ENCODE measurements around the gene DDX20. TPM values are rescaled to one million over a fixed set of nuclear protein-coding genes. Genes with fewer than 3 reads are reported as not detected.
A peak's percentile ranks its signal among the peaks of the same experiment; 100 is the strongest.

Gene DDX20
- total RNA-seq, 1 donor from 2014 or later: 18.1 TPM

DNA sequence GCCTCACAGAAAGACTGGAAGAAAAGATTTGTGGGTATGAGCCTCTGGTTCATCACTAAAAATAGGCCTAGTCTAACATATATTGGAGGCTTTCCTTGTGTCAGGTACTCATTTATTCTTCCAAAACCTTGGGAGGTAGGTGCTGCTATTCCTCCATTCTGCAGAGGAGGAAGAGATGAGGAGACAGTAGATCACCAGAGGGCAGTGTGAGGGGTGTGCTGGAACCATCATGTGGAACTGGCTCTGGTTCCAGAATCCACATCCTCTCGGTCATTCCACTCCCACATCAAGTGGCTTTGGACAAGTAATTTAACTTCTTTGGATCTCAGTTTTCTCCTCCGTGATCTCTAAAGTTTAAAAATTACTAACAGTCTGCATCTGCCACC, 9.1 kb upstream of the DDX20 start:
- peaks cover 3% of the 10 kb centered on the region for H3K4me1 Mint-ChIP-seq (ENCODE audit: unreplicated experiment)

DNA sequence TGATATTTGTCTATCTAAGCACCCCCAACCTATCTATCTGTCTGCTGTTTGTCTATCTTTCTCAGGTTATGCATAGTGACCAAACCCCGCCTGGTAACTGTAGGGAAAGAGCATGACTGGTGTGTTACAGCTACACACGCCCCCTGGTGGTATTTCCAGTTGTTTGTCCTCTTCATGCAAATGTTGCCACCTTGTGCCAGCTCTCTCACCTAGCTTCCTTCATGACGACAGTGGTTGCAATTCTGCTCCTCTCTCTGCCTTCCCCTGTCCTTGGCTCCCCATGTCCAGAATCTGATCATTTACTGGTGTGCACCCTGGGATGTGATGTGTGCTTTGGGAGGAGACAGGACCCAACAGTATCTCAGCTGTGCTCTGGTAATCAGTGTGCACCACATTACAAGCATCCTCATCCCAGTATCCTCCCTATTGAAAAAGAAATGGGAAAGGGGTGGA, 8.4 kb upstream of the DDX20 start:
- TF ChIP-seq, protein P1, sequence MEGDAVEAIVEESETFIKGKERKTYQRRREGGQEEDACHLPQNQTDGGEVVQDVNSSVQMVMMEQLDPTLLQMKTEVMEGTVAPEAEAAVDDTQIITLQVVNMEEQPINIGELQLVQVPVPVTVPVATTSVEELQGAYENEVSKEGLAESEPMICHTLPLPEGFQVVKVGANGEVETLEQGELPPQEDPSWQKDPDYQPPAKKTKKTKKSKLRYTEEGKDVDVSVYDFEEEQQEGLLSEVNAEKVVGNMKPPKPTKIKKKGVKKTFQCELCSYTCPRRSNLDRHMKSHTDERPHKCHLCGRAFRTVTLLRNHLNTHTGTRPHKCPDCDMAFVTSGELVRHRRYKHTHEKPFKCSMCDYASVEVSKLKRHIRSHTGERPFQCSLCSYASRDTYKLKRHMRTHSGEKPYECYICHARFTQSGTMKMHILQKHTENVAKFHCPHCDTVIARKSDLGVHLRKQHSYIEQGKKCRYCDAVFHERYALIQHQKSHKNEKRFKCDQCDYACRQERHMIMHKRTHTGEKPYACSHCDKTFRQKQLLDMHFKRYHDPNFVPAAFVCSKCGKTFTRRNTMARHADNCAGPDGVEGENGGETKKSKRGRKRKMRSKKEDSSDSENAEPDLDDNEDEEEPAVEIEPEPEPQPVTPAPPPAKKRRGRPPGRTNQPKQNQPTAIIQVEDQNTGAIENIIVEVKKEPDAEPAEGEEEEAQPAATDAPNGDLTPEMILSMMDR (conservative IDR thresholded peaks at IDR 0.05): peak; percentile 75
- no peak overlapping the region for H3K4me3 Mint-ChIP-seq
- DNase-seq (ENCODE audit: extremely low spot score, unreplicated experiment): no peak
- H3K27me3 Mint-ChIP-seq: peaks cover 26% of the 10 kb centered on the region
- H3K9me3 Mint-ChIP-seq: no peaks in the 10 kb centered on the region
- no peak overlapping the region for H3K27ac Mint-ChIP-seq
- peaks cover 3% of the 10 kb centered on the region for H3K4me1 Mint-ChIP-seq (ENCODE audit: unreplicated experiment)
- H3K36me3 Mint-ChIP-seq: no peaks in the 10 kb centered on the region

More for the DNA sequence above, 9.1 kb upstream of the DDX20 start:
- TF ChIP-seq, protein P1 (conservative IDR thresholded peaks at IDR 0.05): no peak
- Mint-ChIP-seq H3K27ac (no peak overlapping the region), H3K4me3 (no peak overlapping the region), H3K36me3 (no peaks in the 10 kb centered on the region), H3K27me3 (peaks cover 26% of the 10 kb centered on the region), H3K9me3 (no peaks in the 10 kb centered on the region)
- no peak for DNase-seq (ENCODE audit: extremely low spot score, unreplicated experiment)

DNA sequence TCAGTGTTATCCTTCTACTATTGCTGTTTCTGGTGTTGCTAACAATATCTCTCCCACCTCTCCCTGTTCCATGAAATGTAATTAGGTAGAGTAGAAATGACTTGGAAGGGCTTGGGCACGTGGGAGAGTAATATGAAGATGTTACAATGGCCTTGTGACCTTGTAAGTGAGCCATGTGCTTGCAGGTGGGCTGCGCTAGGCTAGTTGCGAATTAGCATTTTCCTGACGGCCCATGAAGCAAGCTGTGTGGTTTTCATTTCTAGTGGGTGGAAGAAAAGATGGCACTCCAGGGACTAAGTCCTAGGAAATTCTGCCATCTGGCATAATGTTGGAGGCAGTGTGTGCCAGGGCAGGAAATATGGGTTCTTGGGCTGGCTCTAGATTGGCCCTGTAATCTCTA, 7.8 kb upstream of the DDX20 start:
- H3K4me3 Mint-ChIP-seq: no peak overlapping the region
- no peak for DNase-seq (ENCODE audit: extremely low spot score, unreplicated experiment)
- H3K4me1 Mint-ChIP-seq (ENCODE audit: unreplicated experiment): peaks cover 3% of the 10 kb centered on the region
- H3K27ac Mint-ChIP-seq: no peak overlapping the region
- H3K9me3 Mint-ChIP-seq: no peaks in the 10 kb centered on the region
- H3K36me3 Mint-ChIP-seq: no peaks in the 10 kb centered on the region
- peaks cover 23% of the 10 kb centered on the region for H3K27me3 Mint-ChIP-seq
- TF ChIP-seq, protein P1 (conservative IDR thresholded peaks at IDR 0.05): no peak

DNA sequence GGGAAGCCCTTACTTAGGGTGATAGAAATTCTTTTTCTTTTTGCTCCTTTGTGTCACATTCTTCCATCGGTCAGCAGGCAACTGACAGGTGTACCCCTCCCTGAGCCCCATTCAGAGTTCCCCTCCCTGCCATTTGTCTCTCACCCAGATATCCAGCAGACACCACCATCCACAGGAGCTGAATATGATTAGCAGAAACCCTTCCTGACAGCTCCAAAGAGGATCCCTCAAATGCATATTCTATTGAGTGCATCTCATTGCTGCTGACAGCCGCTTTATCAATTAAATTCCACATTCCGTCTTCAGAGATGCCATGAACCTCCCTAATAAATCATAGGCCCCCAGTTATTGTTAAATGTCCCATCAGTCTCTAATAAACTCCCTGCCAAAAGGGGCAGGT, 6.1 kb upstream of the DDX20 start:
- Mint-ChIP-seq H3K9me3 (no peaks in the 10 kb centered on the region), H3K27ac (no peak overlapping the region), H3K27me3 (peaks cover 20% of the 10 kb centered on the region), H3K4me1 (ENCODE audit: unreplicated experiment) (peaks cover 3% of the 10 kb centered on the region), H3K4me3 (no peak overlapping the region), H3K36me3 (no peaks in the 10 kb centered on the region)
- TF ChIP-seq, protein P1 (conservative IDR thresholded peaks at IDR 0.05): no peak
- no peak for DNase-seq (ENCODE audit: extremely low spot score, unreplicated experiment)

DNA sequence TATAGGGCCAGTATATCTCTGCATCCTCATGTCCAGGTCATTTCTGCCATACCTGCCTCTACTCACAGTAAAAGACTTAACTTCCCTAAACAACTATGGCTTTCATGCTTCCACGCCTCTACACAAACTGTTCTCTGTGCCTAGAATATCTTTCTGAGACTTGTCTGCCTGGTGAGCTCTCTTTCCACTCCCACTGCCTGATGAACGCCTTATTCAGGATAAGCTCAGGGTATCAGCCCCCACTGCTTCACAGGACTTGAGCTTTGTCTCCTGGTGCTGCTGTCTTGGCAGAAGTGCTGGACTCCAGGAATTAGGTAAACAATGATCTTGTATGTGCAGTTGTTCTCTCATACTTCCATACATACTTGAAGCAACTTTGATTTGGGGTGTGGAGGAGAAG, 4.8 kb upstream of the DDX20 start:
- TF ChIP-seq, protein P1 (conservative IDR thresholded peaks at IDR 0.05): no peak
- H3K9me3 Mint-ChIP-seq: no peaks in the 10 kb centered on the region
- peaks cover 3% of the 10 kb centered on the region for H3K4me1 Mint-ChIP-seq (ENCODE audit: unreplicated experiment)
- peaks cover 17% of the 10 kb centered on the region for H3K27me3 Mint-ChIP-seq
- H3K27ac Mint-ChIP-seq: no peak overlapping the region
- H3K36me3 Mint-ChIP-seq: no peaks in the 10 kb centered on the region
- no peak for DNase-seq (ENCODE audit: extremely low spot score, unreplicated experiment)
- H3K4me3 Mint-ChIP-seq: no peak overlapping the region
